ENCODE measurements around the gene IQCH. TPM values are rescaled to one million over a fixed set of nuclear protein-coding genes. Genes with fewer than 3 reads are reported as not detected.

The IQCH gene
- total RNA-seq, 2 donors from 2014 or later = 0.52 to 0.83 TPM

DNA sequence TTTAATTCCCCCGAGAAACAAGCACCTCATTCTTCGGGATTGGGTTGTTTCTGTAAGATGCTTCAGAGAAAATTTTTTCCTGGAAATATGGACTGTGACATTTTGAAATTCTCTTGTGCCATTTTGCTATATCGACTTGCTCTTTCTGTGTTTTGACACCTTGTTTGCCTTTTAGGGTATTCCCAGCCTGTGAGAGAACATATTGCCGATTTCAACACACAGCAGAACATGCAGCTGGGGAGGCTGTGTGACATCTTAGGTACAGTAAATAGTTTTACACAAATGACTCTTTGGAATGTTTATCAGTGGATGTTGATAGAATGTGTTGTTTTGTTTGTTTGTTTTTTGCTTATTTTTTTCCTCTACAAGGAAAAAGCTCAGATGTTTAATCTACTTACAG lies 130.2 kb downstream of the IQCH start:
- no peaks in the 10 kb centered on the region for H3K4me1 ChIP-seq
- no peaks in the 10 kb centered on the region for H3K27me3 ChIP-seq
- H3K4me3 ChIP-seq = no peak overlapping the region
- DNase-seq (ENCODE audit: low spot score) = no peak
- no peak for TF ChIP-seq CTCF (IDR thresholded peaks at IDR 0.05)
- H3K27ac ChIP-seq = no peak overlapping the region
- no peaks in the 10 kb centered on the region for H3K9me3 ChIP-seq
- H3K36me3 ChIP-seq = no peaks in the 10 kb centered on the region

GRCh38 chr15:67385971-67386370 lies 131.4 kb downstream of the IQCH start:
- no peaks in the 10 kb centered on the region for H3K9me3 ChIP-seq
- no peaks in the 10 kb centered on the region for H3K36me3 ChIP-seq
- TF ChIP-seq CTCF (IDR thresholded peaks at IDR 0.05) = no peak
- H3K4me1 ChIP-seq = no peaks in the 10 kb centered on the region
- no peak overlapping the region for H3K4me3 ChIP-seq
- no peak overlapping the region for H3K27ac ChIP-seq
- no peak for DNase-seq (ENCODE audit: low spot score)
- no peaks in the 10 kb centered on the region for H3K27me3 ChIP-seq

DNA sequence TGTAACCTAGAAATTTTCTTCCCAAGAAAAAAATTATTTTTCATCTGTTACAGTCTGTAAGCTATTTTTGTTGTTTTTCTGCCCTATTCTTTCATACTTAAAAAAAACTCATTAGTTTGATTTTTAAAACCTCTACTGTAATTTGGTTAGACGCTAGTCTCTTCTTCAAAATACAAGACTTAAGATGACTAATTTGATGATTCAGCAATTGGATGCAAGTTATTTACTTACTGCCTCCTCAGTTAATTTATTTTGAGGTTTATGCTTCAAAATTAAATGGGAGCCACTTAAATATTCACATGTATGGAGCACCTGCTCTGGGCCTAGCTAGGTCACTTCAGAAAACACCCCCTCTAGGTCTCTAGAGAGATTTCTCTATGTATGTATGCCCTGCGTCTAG lies 132.4 kb downstream of the IQCH start:
- Histone ChIP-seq H3K27ac (no peak overlapping the region), H3K4me1 (no peaks in the 10 kb centered on the region), H3K27me3 (no peaks in the 10 kb centered on the region), H3K4me3 (no peak overlapping the region), H3K36me3 (no peaks in the 10 kb centered on the region), H3K9me3 (no peaks in the 10 kb centered on the region)
- DNase-seq (ENCODE audit: low spot score) = no peak
- no peak for TF ChIP-seq CTCF (IDR thresholded peaks at IDR 0.05)

DNA sequence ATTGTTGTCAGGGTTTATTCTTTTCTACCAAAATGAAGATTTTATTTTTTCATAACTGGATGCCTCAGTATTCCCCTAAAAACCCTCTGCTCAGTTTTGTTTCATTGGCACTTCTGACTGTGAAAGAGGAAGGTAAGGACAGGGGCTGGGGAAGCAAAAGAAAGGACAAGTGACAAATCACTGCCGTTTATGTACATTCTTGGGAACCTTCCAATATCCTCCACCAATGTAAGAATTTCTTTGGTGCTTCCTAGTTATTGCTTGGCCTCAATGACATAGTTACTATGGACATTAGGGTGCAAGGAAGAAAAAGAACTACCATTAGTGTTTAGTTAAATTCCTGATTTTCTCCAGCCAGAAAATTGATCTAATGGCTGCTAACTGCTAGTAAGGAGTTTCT lies 135.4 kb downstream of the IQCH start:
- H3K4me3 ChIP-seq = no peak overlapping the region
- no peak overlapping the region for H3K27ac ChIP-seq
- H3K4me1 ChIP-seq = no peaks in the 10 kb centered on the region
- no peak for TF ChIP-seq CTCF (IDR thresholded peaks at IDR 0.05)
- no peaks in the 10 kb centered on the region for H3K9me3 ChIP-seq
- DNase-seq (ENCODE audit: low spot score) = no peak
- H3K27me3 ChIP-seq = no peaks in the 10 kb centered on the region
- no peaks in the 10 kb centered on the region for H3K36me3 ChIP-seq

DNA sequence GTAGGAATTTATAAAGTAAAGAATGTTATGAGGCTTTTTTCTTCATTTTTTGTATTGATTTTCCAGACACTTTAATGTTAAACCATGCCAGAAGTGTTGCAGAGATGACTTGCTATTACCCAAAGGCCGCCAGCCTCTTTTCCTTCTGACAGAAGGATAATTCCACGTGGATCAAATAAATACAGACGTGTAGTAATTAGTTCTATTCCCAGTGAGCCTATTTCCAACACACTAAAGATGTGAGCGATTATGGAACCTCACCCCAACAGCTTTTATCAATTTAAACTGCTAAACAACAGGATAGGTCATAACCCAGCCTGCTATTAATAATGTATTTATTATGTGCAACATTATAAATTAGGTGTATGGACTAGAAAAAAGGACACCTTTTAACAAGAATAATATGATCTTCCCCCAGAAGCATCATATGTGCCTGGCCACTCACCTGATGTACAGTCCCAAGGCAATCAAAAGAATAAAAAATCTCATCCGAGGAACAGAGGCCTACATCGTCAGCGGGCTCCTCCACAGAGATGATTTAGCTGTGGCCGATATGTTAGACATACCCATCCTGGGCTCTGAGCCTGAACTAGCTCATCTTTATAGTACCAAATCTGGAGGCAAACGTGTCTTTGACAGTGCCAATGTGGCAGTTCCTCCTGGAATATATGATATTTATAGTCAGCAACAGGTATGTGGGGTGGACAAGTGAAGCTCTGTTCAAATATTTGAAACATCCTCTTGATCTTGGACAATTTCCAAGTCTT lies 140.5 kb downstream of the IQCH start:
- no peaks in the 10 kb centered on the region for H3K9me3 ChIP-seq
- no peaks in the 10 kb centered on the region for H3K4me1 ChIP-seq
- H3K4me3 ChIP-seq = no peak overlapping the region
- no peaks in the 10 kb centered on the region for H3K27me3 ChIP-seq
- no peak for TF ChIP-seq CTCF (IDR thresholded peaks at IDR 0.05)
- DNase-seq (ENCODE audit: low spot score) = no peak
- no peak overlapping the region for H3K27ac ChIP-seq
- no peaks in the 10 kb centered on the region for H3K36me3 ChIP-seq

DNA sequence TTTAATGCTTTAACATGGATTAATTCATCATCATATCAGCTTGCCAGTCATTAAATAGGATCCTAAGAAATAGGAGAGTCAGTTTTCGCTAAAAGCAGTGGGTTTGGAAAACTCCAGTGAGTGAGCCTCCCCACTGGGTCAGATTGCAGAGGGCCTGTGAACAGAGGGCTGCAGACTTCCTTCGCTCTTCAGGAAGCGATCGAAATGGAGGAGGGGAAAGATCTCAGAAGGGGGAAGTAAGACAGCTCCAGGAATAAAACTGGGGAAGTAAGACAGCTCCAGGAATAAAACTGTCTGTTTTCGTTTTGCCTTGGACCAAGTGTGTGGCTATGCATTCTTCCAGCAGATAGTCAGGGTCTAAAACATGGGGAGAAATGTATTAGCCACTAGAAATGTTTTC lies 141.5 kb downstream of the IQCH start:
- Histone ChIP-seq H3K4me3 (no peak overlapping the region), H3K27ac (no peak overlapping the region), H3K36me3 (no peaks in the 10 kb centered on the region), H3K27me3 (no peaks in the 10 kb centered on the region), H3K9me3 (no peaks in the 10 kb centered on the region), H3K4me1 (no peaks in the 10 kb centered on the region)
- DNase-seq (ENCODE audit: low spot score) = no peak
- no peak for TF ChIP-seq CTCF (IDR thresholded peaks at IDR 0.05)

Data from right atrium auricular region (tissue), 2 donors.